Prostate gland (tissue), 2 donors: ENCODE results near the gene CASP8.

Experiments
- CTCF ChIP-seq, 4 experiments: fragments of 200-600 bp in 2 of 4; fragments of 450-650 bp in 2 of 4; sonication (generic) in 2 of 4; IDR thresholded peaks; 1 replicate in 3 of 4; 2 replicates in 1 of 4; pipeline ENCODE4 v1.5.1; 2016 to 2019; ENCODE audit warnings: antibody characterized with exemption in 4 of 4, mild to moderate bottlenecking in 2 of 4, moderate library complexity in 2 of 4
- POLR2AphosphoS5 ChIP-seq: sonication (generic); formaldehyde crosslinking; IDR thresholded peaks from one replicate; pipeline ENCODE4 v1.6.1; 2017; ENCODE audit warnings: antibody characterized with exemption

GRCh38 chr2:201285499-201285898 lies 25.2 kb downstream of the CASP8 start:
- TF ChIP-seq CTCF (IDR thresholded peaks at IDR 0.05) (no peak), POLR2AphosphoS5 (no peak)
